Common myeloid progenitor, CD34-positive (primary cell): ENCODE data around the gene CAMTA1.

Experiments used
- CTCF ChIA-PET: fragments of 350-600 bp; sonication (Branson Sonifier 250); formaldehyde crosslinking; loops from one replicate; lab custom pipeline; 2021; ENCODE audit warnings: antibody characterized with exemption; lab: Charles Lee
- POLR2A ChIA-PET: fragments of 350-600 bp; sonication (Branson Sonifier 250); formaldehyde crosslinking; loops from one replicate; lab custom pipeline; 2021; ENCODE audit warnings: antibody characterized with exemption; lab: Charles Lee
- DNase-seq, 3 donors: peaks; one replicate each; pipeline versions ENCODE4 v3.0.0 to v3.0.0-alpha.2; 2013
- H3K27ac ChIP-seq, 2 experiments: 1 replicate in 1 of 2; 2 replicates in 1 of 2; pipeline ENCODE4 v1.7.0; 2013; ENCODE audit warnings: inconsistent platforms in 2 of 2, low read length in 2 of 2, mild to moderate bottlenecking in 2 of 2, low read depth in 1 of 2, moderate library complexity in 1 of 2; ENCODE audit not compliant: severe bottlenecking in 2 of 2, insufficient read depth in 1 of 2, poor library complexity in 1 of 2
- H3K27me3 ChIP-seq, 5 experiments: replicated peaks in 2 of 5; 1 replicate in 3 of 5; 2 replicates in 2 of 5; pipeline versions ENCODE4 v1.6.1 to v1.7.0; 2013; ENCODE audit warnings: low read length in 4 of 5, mild to moderate bottlenecking in 2 of 5, moderate library complexity in 2 of 5, inconsistent platforms in 1 of 5; ENCODE audit not compliant: insufficient read depth in 5 of 5, control insufficient read depth in 4 of 5
- H3K36me3 ChIP-seq, 4 experiments: 1 replicate in 2 of 4; 2 replicates in 2 of 4; pipeline versions ENCODE4 v1.6.1 to v1.7.0; 2013; ENCODE audit warnings: low read length in 3 of 4, control low read depth in 1 of 4, mild to moderate bottlenecking in 1 of 4; ENCODE audit not compliant: control insufficient read depth in 4 of 4, insufficient read depth in 4 of 4
- H3K4me1 ChIP-seq, 4 experiments: 1 replicate in 3 of 4; 2 replicates in 1 of 4; pipeline versions ENCODE4 v1.6.1 to v1.7.1; 2013; ENCODE audit warnings: low read length in 3 of 4, mild to moderate bottlenecking in 3 of 4, control low read depth in 1 of 4, inconsistent platforms in 1 of 4, moderate library complexity in 1 of 4; ENCODE audit not compliant: control insufficient read depth in 4 of 4, insufficient read depth in 4 of 4; ENCODE audit errors: control extremely low read depth in 1 of 4
- H3K4me3 ChIP-seq, 7 experiments: 1 replicate in 4 of 7; 2 replicates in 3 of 7; pipeline versions ENCODE4 v1.5.1 to v1.7.0; 2013; ENCODE audit warnings: mild to moderate bottlenecking in 7 of 7, low read length in 6 of 7, moderate library complexity in 6 of 7, inconsistent platforms in 2 of 7, low read depth in 2 of 7, control low read depth in 1 of 7; ENCODE audit not compliant: insufficient read depth in 4 of 7, control insufficient read depth in 1 of 7; ENCODE audit errors: extremely low read depth in 1 of 7
- H3K9me3 ChIP-seq, 5 experiments: 1 replicate in 4 of 5; 2 replicates in 1 of 5; pipeline versions ENCODE4 v1.6.1 to v1.7.1; 2013; ENCODE audit warnings: low read length in 4 of 5, mild to moderate bottlenecking in 2 of 5, inconsistent platforms in 1 of 5, low read depth in 1 of 5, moderate library complexity in 1 of 5; ENCODE audit not compliant: control insufficient read depth in 4 of 5, insufficient read depth in 2 of 5; ENCODE audit errors: control extremely low read depth in 1 of 5
- WGBS: methylation state at CpG from one replicate; pipeline ENCODE4 v1.1.5; 2013; ENCODE audit not compliant: insufficient coverage; 5-methylcytosine and 5-hydroxymethylcytosine counted together

CAMTA1 gene

GRCh38 chr1:7539769-7540175, 754.5 kb downstream of the CAMTA1 start:
- H3K27me3 ChIP-seq: peaks cover 0 to 2% (median 0%) of the 10 kb centered on the region in 5 experiments
- ChIA-PET POLR2A (no interaction called here), CTCF (no interaction called here)
- peaks cover 0 to 19% (median 11%) of the 10 kb centered on the region in 4 experiments for H3K4me1 ChIP-seq
- 65% methylated on average over 7 of the region's 7 CpGs for WGBS
- no peaks in the 10 kb centered on the region for H3K36me3 ChIP-seq
- no peak overlapping the region for H3K27ac ChIP-seq
- H3K9me3 ChIP-seq: no peaks in the 10 kb centered on the region
- no peak overlapping the region for H3K4me3 ChIP-seq
- DNase-seq: peak; percentile 34 to 43 (median 37)

- Histone ChIP-seq H3K9me3 (no peaks in the 10 kb centered on the region), H3K36me3 (no peaks in the 10 kb centered on the region), H3K4me1 (peaks cover 0 to 8% (median 6%) of the 10 kb centered on the region in 4 experiments), H3K27ac (no peak overlapping the region), H3K4me3 (no peak overlapping the region), H3K27me3 (peaks cover 0 to 2% (median 0%) of the 10 kb centered on the region in 5 experiments)
- no peak for DNase-seq
- WGBS: 96% methylated on average over 7 of the region's 7 CpGs
- ChIA-PET POLR2A (no interaction called here), CTCF (no interaction called here)
Measured at GRCh38 chr1:7540816-7541215, 755.6 kb downstream of the CAMTA1 start.

- POLR2A ChIA-PET: no interaction called here
- Histone ChIP-seq H3K36me3 (no peaks in the 10 kb centered on the region), H3K27me3 (peaks cover 0 to 2% (median 0%) of the 10 kb centered on the region in 5 experiments), H3K4me3 (no peak overlapping the region), H3K4me1 (peaks cover 0 to 1% (median 0%) of the 10 kb centered on the region in 4 experiments), H3K27ac (no peak overlapping the region), H3K9me3 (no peaks in the 10 kb centered on the region)
- WGBS: 98% methylated on average over 7 of the region's 11 CpGs
- DNase-seq: no peak
- CTCF ChIA-PET: no interaction called here
Measured at GRCh38 chr1:7541629-7542028, 756.4 kb downstream of the CAMTA1 start.

GRCh38 chr1:7543718-7544090, 758.5 kb downstream of the CAMTA1 start:
- 100% methylated on average over 2 of the region's 3 CpGs for WGBS
- H3K27me3 ChIP-seq: peaks cover 0 to 2% (median 0%) of the 10 kb centered on the region in 5 experiments
- CTCF ChIA-PET: no interaction called here
- H3K27ac ChIP-seq: no peak overlapping the region
- DNase-seq: no peak
- peaks cover 0 to under 1% (median 0%) of the 10 kb centered on the region in 4 experiments for H3K4me1 ChIP-seq
- H3K36me3 ChIP-seq: no peaks in the 10 kb centered on the region
- POLR2A ChIA-PET: no interaction called here
- no peaks in the 10 kb centered on the region for H3K9me3 ChIP-seq
- H3K4me3 ChIP-seq: no peak overlapping the region

- WGBS: 21% methylated on average over 3 of the region's 10 CpGs
- H3K4me1 ChIP-seq: peaks cover 3 to 18% (median 15%) of the 10 kb centered on the region in 4 experiments
- H3K4me3 ChIP-seq: peak overlapping the region in 3 of 7 experiments; percentile 40 to 46 (median 45)
- H3K9me3 ChIP-seq: peaks cover 0 to 5% (median 3%) of the 10 kb centered on the region in 5 experiments
- no peaks in the 10 kb centered on the region for H3K36me3 ChIP-seq
- no peaks in the 10 kb centered on the region for H3K27me3 ChIP-seq
- POLR2A ChIA-PET: no interaction called here
- peak; percentile 91 to 97 (median 91) for DNase-seq
- CTCF ChIA-PET: no interaction called here
- peak overlapping the region; percentile 54 to 63 for H3K27ac ChIP-seq
Measured at GRCh38 chr1:7549277-7550161, 764.3 kb downstream of the CAMTA1 start.

GRCh38 chr1:7550261-7550865, 765.1 kb downstream of the CAMTA1 start:
- WGBS: 98% methylated on average over 7 of the region's 8 CpGs
- Histone ChIP-seq H3K4me1 (peaks cover 3 to 23% (median 18%) of the 10 kb centered on the region in 4 experiments), H3K9me3 (peaks cover 0 to 5% (median 3%) of the 10 kb centered on the region in 5 experiments), H3K4me3 (no peak overlapping the region), H3K27me3 (no peaks in the 10 kb centered on the region), H3K36me3 (no peaks in the 10 kb centered on the region), H3K27ac (no peak overlapping the region)
- no peak for DNase-seq
- ChIA-PET CTCF (no interaction called here), POLR2A (no interaction called here)

GRCh38 chr1:7550981-7551380, 765.7 kb downstream of the CAMTA1 start:
- H3K4me1 ChIP-seq: peaks cover 3 to 29% (median 18%) of the 10 kb centered on the region in 4 experiments
- CTCF ChIA-PET: no interaction called here
- peaks cover 0 to 5% (median 3%) of the 10 kb centered on the region in 5 experiments for H3K9me3 ChIP-seq
- no peak overlapping the region for H3K27ac ChIP-seq
- POLR2A ChIA-PET: no interaction called here
- no peak for DNase-seq
- H3K36me3 ChIP-seq: no peaks in the 10 kb centered on the region
- WGBS: 88% methylated on average over 4 of the region's 6 CpGs
- no peaks in the 10 kb centered on the region for H3K27me3 ChIP-seq
- no peak overlapping the region for H3K4me3 ChIP-seq
